GM04503 (cell line): ENCODE data around the gene RALGPS2.

ENCODE experiments used
- DNase-seq: peaks from one replicate; pipeline ENCODE4 v3.0.0-alpha.2; 2012; ENCODE audit warnings: low read depth

RALGPS2 gene

GRCh38 chr1:178867670-178868069 is 142.6 kb downstream of the RALGPS2 start:
- no peak for DNase-seq

- no peak for DNase-seq
Measured at GRCh38 chr1:178868706-178869105, 143.7 kb downstream of the RALGPS2 start.

DNA sequence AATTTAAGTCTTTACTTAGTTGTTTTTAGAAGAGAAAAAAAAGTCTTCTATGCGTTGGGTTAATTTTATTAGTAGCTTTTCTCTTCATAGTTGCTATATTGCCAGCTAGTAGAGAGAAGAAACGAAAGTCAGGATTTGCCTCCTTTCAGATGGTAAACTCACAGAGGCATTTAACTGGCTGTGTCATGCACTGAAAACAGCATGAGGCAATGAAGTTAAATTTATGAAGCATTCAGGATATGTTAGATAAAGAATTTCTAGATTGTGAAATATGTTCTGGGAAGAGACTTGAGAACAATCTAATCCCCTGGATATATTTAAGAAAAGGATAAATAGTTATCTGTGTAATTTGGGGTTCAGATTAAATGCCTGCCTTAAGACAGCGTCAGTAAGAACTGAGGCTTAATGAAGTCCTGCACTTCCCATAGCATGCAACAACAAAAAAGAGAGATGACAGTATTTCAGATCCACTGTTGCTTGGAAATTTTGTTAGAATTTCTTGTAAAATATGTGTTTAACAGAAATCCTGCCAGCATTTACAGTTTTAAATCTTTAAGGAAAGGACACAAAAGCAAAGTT is 144.2 kb downstream of the RALGPS2 start:
- DNase-seq = peak; percentile 46

DNA sequence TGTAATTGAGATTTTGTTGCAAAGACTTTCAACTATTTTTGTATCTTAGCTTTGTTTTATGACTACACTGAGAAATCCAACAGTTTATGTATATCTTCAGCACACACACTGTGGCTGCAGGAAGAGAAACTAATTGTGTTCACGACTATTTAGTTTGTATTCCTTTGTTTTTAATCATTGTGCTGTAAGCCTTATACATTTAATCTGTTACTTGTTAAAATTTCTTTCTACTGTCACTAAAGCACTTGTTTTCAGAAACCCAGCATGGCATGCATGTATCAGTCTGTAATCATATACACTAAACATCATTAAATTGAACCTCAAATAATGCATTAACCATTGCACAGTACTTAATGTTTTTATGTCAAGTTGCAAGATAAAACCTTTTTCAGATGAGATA is 145.2 kb downstream of the RALGPS2 start:
- DNase-seq = no peak

DNA sequence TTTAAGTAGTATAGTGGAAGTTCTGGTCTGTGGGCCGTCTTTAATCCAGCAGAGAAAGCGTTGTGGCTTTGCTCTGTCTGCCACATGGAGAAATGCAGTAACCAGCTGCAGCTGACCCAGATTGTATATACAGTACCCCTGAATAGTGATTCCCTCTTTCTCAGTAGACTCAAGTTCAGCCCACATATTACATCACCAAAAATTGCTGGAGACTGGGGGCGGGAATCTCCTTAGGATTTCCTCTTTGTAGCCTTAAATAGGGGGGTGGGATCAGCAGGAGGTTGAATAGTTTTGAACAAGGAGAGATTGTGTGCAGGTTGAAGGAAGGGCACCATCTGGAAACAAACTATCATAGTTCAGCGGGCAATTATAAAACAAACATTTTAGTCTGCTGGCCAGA is 145.9 kb downstream of the RALGPS2 start, which contains the start of gene ANGPTL1:
Gene ANGPTL1 (minus strand): TSS at position 134 of the 400 bp plus-strand sequence. CDS start 5,301 bp downstream, outside the sequence.
- DNase-seq = no peak

DNA sequence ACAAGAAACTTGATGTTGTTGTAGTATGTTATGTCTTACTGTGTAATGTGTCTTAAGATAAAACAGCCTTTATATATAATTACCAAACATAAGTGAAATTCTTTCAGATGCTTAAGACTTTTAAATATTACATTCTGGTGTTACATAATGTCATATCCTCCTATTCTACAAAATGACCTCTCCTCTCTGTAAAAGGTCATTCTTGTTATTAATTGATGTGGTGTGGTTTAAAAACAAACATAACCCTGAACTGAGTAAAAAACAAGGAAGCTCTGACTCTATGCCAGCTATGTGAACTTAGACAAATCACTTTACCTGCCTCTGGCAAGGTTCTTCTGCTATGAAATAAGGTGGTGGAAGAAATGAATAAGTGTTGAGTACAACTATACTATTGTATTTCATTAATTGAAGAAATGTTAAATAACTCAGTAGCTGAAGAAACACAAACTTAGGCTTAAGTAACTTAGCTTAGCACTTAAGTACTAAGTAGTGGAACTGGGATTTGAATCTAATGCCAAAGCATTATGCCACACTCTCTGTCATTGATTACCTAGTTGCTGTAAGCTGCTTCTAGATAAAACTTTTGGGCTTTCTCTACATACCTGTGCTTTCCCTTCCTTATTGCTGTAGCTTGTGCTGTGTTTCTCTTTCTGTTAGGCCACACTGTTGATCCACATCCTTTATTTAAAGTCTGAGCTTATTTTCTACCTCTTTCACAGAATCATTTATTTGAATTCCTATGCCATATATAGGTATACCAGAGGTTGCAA is 146.7 kb downstream of the RALGPS2 start:
- DNase-seq = no peak

DNA sequence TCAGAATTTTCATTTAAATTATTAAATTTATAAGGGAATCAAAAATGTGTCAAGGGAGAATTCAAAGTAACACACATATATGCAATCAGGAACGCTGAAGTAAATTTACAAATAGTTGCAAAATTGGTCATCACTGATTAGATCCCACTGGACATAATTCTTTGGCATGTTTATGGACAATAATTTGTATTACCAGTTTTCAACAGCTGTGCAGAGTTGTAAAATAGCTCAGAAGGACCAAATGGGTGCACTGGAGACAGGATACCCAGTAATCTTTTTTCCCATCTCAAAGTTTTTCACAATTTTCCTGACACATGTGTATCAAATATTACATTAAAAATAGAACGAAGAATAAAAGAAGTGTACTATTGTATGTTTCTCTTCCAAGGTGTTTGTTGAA is 149.9 kb downstream of the RALGPS2 start:
- DNase-seq = no peak

DNA sequence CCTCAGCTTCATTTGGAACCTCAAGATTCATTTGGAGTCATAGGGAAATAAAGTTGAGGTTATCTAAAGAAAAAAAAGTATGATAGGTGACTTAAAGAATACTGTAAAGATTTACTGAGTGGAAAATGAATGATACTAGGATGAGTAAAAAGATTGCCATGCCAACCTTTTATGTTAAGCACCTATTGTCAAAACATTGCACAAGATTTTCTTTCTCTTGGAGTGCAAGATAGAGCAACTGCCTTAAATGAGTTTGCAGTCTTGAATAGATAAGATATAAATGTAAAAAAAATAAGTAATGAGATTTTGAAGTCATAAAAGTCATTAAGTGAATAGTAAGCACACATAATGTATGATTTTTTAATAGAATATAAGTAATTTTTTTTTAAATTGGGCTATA is 150.9 kb downstream of the RALGPS2 start:
- no peak for DNase-seq

DNA sequence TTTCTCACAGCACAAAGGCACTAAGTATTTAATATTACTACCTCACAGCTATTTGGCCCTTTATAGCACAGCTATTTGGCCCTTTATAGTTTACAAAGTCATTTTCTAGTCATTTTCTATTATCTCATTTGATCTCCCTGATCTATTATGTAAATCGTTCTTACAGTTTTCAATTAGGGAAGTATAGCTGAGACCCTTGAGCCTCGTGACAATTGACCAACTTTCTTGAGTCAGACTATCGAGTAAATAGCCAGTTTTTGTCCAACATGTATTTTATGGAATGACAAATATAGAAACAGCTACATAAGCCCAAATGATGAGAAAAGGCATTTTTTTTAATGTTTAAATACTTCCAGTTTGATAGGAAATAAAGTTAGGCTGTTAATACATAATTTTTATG is 152.9 kb downstream of the RALGPS2 start:
- no peak for DNase-seq

DNA sequence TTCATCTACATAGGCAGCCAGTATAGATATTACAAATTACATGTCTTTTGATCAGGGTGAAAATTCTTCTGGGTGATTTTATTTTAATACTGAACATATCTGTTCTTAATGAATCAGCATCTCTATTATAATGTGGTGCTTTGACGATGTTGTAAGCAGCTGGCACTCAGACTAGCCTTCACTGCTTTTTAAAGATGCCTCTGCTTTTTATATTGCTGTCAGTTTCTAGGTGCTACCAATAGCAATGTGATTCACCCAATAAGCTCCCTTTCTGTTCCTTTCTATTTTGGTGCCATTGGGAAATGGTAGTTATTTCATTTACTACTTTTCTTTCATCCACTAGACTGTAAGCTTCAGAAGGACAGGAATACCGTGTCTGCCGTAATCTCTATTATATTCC is 156.9 kb downstream of the RALGPS2 start:
- DNase-seq = no peak

- no peak for DNase-seq
Measured at GRCh38 chr1:178885869-178886268, 160.8 kb downstream of the RALGPS2 start.

DNA sequence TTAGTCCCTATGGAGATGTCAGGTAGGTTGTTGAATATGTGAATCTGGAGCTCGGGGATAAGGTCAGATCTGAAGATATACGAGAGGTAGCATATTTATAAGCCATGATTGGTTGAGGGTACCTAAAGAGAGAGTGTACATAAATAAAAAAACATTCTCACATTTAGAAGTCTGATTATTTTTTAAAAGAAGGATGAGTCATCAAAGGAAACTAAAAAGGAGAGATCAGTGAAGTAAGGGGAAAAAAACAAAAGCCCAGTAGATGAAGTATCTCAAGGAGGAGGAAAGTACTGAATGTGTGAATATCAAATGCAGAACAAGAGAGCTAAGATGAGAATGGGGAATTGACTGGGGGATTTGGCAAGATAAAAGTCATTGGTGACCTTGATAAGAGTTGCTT is 161.5 kb downstream of the RALGPS2 start:
- DNase-seq = no peak

DNA sequence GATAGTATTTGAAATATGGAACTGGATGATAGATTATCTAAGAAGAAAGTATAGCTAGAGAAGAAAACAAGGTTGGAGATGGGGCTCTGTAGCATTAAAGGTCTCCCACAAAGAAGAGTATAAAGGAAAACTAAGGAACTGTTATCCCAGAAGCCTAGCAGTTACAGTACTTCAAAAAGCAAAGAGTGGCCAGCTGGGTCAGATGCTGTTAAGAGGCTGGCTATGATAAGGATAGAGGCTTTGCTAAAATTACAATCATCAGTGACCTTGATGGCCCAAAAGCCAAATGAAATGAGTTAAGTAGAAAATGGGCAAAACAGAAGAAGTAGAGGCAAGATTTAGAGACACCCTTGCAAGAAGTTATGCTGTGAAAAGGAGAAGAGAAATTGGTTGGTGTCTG is 170.9 kb downstream of the RALGPS2 start:
- no peak for DNase-seq

DNA sequence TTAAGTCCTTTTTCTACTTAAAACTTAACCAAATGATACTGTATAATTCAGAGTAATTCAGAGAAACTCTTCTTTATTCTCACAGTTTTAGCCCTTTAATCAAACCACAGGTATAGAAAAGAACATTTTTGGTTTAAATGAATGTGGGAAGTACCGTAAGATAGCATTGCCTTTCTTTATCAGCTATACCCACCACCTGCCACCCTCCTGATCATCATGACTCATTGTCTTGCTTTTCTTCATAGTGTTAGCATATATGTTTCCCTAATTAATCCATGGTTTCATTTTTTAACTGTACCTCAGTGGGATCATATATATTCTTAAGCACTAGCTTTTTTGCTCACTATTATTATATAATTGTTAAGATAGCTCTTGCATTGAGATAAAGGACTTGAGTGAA is 173.4 kb downstream of the RALGPS2 start:
- DNase-seq = no peak

DNA sequence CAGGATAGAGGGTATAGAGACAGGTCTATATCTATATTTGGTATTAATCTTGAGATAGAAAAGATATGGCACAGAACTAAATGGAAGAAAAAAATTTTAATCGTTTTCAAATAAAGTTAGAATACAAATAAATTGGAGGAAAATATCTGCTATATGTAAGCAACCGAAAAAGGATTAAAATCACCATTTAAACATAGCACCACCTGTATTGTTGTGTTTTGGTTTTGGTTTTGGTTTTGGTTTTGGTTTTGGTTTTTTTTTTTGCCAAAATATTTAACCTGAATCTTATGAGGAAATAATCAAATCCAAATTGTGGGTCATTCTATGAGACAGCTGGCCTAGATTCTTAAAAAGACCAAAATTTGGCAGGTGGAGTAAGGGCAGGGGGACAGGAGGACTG is 174.4 kb downstream of the RALGPS2 start:
- no peak for DNase-seq

DNA sequence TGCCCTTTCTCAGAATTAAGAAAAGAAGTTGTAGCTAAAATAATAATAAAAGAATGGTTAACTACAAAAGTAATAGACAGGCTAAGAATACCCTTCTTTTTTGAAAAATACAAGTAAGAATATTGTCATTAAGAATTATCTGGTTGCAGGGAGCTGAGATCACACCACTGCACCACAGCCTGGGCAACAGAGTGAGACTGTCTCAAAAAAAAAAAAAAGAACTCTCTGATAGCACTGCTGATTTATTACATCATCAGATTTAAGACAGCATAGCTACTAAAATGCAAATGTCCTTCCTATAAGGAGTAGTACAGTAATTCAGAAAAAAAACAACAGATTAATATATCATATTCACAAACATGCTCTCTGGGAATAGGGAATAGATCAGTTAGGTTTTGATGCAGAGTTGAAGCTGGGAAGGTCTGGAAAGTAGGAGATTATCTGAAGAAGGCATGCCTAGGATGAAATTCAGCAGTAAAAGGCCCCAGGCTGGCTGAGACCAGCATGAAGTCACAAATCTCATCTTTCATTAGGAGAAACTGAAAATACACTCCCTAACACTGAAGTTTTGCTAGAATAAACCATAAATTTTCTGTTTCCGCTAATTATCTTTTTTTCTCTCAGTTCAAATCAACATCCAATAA is 176.6 kb downstream of the RALGPS2 start:
- DNase-seq = no peak

GRCh38 chr1:178908358-178908757 is 183.3 kb downstream of the RALGPS2 start:
- DNase-seq = peak; percentile 74

DNA sequence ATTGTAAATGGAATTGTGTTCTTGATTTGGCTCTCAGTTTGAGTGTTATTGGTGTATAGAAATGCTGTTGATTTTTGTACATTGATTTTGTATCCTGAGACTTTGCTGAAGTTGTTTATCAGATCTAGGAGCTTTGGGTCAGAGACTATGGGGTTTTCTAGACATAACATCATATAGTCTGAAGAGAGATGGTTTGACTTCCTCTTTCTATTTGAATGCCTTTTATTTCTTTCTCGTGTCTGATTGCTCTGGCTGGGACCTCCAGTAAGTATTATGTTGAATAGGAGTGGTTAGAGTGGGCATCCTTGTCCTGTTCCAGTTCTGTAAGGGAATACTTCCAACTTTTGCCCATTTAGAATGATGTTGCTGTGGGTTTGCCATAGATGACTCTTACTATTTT is 185.0 kb downstream of the RALGPS2 start:
- no peak for DNase-seq

- DNase-seq = no peak
Measured at GRCh38 chr1:178912597-178912996, 187.6 kb downstream of the RALGPS2 start.

DNA sequence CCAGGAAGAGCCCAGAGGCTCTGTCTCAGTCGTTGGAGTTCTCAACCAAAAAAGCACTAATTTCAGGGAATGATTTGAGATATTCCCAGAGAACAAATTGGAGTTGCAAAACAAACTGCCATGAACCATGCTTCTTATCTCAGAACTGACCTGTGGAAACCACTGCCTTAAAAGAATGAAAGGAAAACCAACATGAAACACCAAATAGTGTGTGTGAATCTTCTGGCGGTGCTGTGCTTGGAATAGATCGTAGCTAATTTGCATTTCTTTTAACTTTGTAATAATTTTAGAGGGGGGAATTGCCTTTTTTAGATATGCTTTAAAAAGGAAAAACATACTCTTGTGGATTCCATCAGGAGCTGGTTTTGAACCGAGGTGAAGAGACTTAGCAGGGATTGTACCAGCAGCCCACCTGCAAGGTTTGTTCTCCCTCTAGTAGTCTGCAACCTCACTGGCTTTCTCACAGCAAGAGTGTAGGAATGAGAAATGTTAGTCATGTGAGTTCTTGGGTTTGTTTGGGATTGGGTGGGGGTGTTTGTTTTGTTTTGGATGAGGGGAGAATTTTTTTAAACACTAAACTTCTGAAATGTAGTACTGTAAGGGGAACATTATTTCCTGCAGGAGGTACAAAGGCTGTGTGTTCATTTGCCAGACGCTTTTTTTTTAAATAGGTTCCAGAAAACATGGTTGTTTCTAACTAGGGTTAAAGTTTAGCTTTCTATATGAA is 191.6 kb downstream of the RALGPS2 start:
- no peak for DNase-seq

DNA sequence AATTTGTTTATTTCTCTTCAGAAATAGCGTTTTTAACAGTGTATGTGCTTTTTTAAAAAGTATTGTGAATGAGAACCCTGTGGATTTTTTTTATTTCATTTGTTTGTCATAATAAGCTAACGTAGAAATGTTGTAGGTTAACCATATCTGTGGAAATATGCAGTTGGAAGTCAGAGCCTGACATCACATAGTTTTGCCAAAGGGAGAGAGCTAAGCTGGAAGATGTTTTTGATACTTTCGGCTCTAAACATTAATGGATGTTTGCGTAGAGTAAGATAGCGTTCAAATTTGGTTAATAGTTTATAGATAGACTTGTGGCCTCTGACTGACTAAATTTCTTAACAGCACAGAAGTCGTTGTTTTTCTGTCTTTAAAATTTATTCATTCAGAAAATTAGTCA is 193.3 kb downstream of the RALGPS2 start:
- no peak for DNase-seq

- no peak for DNase-seq
Measured at GRCh38 chr1:178918955-178919354, 193.9 kb downstream of the RALGPS2 start.

- DNase-seq = no peak
Measured at GRCh38 chr1:178919581-178919980, 194.5 kb downstream of the RALGPS2 start.
